T-helper 17 cell (primary cell): ENCODE data around the gene EEF2K. TPM values are rescaled to one million over a fixed set of nuclear protein-coding genes. Genes with fewer than 3 reads are reported as not detected.

Experiments used
- total RNA-seq, 4 donors: library from RNA in 2 of 4; stranded (reverse) in 2 of 4; gene quantifications; one replicate each; pipeline ENCODE4 v1.2.3 and lab custom pipeline; 2022 to 2026

EEF2K gene
- total RNA-seq, 2 donors from 2014 or later: 14.4 to 14.7 TPM

Other genes with a start within 250 kb of the EEF2K start
- gene PDZD9, start 205.2 kb upstream of the EEF2K start, total RNA-seq: not detected
- gene MOSMO, start 198.2 kb upstream of the EEF2K start, total RNA-seq: 1 to 10 TPM; 6.2 to 8.6 TPM
- gene VWA3A, start 113.7 kb upstream of the EEF2K start, total RNA-seq: under 1 TPM; 0.16 to 0.90 TPM
- 1 to 10 TPM; 1.5 to 2.3 TPM for gene SDR42E2, start 43.8 kb upstream of the EEF2K start, total RNA-seq
- gene POLR3E, start 91.1 kb downstream of the EEF2K start, total RNA-seq: 100 to 1,000 TPM; 159 to 219 TPM
- gene CDR2, start 168.3 kb downstream of the EEF2K start, total RNA-seq: 10 to 100 TPM; 59.0 to 75.5 TPM